Hypothalamus (tissue), 51 donors: ENCODE results near the gene FABP7.

Experiments used
- DNase-seq, 51 donors: peaks; one replicate each; lab custom pipeline; 2025; lab: John Stamatoyannopoulos, UW

FABP7 gene

DNA sequence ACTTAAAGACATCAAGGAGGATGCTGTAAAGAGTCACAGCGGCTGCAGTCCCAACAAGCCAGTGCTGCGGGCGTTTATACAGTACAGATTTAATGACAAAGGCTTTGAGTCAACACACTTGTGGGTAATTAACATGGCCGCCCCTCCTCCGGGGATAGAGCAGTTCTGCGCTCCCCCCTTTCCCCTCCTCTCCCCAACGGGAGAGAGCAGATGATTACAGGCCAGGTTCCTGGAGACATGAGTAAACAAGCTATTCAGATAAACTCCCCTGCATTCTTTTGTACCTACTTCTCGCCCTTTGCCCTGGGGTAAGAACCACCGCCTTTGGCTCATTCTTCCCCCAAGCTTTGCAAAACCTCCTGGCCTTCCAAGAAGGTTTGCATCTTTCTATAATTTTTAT is 23.6 kb upstream of the FABP7 start:
- no peak for DNase-seq

DNA sequence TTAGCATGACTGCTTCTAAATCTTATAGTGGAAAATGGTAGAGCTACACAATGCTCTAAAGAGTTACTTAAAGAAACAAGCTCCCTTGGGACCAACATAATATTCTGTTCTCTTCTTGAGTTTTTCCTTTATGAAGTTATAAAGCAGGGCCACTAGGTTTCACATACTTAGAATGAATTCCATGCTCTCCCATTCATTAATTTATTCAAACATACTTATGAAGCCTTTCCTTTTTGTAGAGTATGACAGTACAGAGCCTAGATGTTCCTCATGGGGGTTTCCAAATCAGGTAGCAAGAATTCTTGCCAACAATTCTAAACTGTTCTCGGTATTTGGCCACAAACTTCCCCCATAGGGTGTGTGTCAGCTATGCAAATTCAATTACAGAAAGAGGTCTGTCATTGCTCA is 20.6 kb upstream of the FABP7 start:
- DNase-seq, result no peak

DNA sequence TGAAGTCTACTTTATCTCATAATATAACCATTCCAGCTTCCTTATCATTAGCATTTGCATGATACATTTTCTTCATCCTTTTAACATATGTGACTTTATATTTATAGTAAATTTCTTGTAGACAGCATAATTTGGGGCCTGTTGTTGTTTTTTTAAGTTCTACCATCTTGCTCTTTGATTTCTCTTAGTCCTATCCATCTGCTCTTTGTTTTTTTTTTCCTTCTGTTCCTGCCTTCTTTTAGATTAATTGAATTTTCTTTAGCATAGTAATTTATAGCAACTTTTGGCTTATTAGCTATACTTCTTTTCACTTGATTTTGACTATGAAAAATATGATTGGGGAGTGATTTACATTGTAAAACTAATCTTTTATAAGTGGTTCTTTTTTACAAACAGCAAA is 19.2 kb upstream of the FABP7 start:
- DNase-seq, result no peak

DNA sequence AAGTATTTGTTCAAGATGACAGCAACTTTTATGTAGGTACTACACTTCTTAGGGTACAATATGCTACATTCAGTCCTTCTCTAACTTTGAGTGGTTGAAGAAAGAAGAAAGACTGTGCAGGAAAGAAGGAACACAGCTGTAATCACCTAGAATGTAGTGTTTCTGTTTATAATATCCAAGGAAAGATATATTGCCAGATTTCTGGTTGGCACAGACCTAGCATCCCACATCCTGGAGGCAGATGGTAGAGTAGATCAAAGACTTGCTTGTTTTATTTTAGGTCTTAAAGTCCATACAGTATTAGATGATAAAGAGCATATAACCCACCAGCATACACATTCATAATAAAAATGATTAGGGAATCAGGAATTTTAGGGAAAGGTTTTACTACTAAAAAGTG is 13.3 kb upstream of the FABP7 start:
- no peak for DNase-seq

DNA sequence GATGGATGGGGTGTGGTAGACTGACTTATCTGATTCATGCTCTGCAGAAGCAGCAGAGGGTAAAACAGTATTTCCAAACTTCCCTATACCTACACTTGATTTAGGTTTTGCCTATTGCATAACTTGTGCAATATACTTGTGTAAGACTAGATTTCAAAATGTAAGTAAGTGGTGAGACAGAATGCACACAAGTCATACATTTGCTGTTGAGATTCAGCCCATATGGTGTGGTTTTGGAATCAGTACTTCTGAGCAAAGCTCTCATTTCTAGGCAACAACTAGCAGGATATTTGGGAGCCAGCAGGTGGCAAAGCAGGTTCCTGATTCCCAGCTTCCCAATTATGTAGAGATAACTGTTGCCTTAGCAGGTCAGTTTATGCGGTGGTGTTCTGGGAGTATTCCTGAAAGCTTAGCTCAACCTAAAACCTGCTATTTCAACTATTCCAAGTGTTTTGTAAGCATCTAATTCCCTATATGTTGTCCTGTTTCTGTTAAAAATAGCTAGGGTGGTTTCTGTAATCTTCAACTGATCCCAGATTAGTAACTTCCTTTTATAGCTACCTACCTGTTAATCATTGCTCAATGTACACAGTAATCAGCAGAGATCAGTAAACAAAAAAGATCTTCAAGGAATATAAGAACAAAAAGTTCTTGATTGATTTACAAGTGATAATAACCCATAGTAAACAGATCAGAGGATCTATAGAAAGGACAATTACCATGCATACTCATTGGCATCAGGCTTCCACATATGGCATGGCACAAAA is 8.5 kb upstream of the FABP7 start:
- DNase-seq, result no peak

DNA sequence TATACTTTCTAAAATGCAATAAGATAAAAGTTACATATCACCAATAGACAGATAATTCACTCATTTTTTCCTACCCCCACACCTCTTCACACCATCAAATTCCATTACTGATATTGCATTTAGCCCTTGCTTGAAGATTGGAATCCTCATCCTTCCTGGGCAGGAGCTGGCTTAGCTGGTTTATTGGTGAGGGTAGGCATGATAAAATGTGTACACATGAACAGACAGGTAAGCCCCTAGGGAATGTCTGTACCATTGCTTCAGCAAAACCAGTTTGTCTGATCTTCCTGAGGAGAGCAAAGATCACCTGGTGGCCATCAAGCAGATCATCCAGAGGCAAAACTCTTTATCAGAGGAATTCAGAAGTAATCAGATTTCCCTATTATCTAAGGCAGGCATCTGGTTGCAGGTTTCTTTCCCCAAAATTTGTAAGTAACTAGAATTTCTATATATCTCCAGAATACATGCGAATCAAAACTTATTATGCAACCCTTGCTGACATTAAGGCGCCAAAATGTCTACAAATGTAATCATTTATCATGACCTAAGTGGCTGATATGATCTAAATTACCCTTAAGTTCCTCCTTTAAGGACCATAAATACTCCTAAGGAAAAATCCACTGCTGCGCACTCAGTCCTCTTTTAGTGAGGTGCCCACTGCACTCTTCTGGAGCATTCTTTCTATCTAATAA is 6.6 kb upstream of the FABP7 start:
- DNase-seq, result no peak

DNA sequence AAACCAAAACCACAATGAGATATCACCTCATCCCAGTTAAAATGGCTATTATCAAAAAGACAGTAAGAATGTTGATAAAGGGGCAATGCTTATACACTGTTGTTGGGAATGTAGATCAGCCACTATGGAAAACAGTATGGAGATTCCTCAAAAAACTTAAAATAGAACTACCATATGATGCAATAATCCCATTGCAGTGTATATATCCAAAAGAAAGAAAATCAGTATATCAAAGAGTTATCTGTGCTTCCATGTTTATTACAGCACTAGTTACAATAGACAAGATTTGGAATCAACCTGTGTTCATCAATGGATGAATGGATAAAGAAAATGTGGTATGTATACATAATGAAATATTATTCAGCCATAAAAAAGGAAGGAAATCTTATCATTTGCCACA is 3.5 kb upstream of the FABP7 start:
- no peak for DNase-seq

DNA sequence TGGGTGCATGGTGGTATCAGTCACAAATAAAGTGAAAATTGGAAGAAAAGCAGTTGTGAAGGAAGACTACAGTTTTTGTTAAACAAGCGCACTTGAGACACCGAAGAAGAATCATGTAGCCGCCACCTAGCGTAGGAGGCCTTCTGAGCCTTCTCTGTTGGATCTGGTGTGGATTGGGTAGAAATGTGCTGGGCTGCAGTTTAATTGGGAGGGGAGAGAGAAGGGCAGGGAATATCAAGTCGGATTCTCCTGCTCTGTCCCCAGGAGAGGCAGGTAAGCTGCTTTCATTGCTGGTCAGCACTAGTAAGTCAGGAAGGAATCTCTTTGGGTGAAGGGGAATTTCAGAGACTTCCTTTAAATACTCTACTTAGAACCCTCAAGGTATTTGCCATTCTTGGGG is 1.2 kb upstream of the FABP7 start:
- no peak for DNase-seq

DNA sequence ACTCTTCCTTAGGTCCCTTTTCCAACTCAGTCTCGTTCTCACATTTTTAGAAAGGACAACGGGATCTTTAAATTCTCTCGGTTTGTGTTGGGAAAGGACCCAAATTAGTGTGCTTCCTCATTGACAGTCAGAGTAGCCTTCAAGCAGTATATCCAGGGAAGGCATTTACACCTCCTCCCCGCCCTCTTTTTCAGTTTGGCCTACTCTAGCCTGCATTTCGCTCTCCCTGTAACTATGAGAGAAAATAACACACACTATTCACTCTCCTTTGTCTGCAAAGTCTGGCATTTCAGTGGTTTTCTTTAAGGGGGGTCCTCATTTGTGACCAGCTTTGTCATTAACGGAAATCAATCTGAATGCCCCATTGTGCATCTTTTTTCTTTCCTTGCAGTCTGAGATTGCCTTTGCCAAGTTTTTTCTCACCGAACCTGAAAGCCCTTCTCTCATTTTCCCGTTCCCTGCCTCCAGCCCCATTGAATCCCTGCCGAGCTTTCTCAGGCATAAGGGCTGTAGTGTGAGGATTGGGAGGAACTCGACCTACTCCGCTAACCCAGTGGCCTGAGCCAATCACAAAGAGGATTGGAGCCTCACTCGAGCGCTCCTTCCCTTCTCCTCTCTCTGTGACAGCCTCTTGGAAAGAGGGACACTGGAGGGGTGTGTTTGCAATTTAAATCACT is 393 bp upstream of the FABP7 start:
- DNase-seq, result peak in 35 of 51 donors; percentile 10 to 82 (median 56)

DNA sequence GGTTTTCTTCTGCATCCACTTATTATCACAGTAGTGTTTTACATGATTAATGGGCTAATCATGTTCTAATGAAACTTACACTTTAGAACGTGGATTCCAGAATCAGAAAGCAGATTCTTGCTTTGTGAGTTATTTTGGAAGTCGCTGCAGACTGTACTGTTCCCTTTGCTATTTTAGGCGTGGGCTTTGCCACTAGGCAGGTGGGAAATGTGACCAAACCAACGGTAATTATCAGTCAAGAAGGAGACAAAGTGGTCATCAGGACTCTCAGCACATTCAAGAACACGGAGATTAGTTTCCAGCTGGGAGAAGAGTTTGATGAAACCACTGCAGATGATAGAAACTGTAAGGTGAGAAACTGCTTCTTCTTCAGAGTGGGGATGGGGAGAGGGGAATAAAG is 598 bp downstream of the FABP7 start:
- no peak for DNase-seq

DNA sequence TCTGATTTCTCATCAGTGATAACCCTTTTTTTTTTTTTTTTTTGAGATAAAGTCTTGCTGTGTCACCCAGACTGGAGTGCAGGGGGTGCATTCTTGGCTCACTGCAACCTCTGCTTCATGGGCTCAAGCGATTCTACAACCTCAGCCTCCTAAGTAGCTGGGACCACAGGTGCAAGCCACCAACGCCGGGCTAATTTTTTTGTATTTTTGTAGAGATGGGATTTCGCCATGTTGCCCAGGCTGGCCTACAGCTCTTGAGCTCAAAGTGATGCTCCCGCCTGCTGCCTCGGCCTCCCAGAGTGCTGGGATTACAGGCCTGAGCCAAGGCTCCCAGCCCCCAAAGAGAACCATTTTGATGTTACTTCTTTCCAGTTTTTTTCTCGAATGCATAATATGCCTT is 2.2 kb downstream of the FABP7 start:
- DNase-seq, result no peak

DNA sequence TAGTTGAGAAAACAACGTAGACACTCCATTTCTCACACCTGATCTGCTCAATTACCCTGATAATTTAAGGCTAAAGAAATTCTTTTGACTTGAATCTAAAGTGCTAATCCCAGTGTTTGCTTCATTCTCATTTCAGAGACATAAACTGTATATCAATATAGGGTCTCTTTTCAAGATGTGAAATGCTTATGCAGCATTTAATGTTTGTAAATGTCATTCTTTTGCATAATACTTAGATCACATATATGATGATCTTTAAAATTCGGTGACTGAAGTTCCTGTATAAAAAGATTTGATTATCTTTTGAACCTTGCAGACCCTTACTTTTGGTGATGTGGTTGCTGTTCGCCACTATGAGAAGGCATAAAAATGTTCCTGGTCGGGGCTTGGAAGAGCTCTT is 3.9 kb downstream of the FABP7 start:
- DNase-seq, result no peak

DNA sequence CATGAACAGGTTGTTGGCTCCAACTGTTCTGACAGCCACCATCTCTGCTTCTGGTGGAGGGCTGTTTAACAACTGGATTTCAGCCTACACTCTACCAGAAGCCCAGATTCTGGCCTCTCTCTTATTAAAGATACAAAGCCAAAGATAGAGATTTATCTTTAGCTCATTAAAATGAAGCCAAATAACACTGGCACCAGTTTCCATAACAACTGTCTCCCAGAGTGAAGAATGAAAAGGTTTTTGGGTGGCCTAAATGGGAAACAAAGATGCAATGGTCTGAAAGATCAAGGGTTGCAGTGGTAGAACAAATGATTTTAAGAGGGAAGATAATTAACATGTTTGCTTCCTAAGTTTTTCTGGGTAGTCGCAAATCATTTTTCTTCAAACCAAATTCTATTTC is 6.4 kb downstream of the FABP7 start:
- DNase-seq, result no peak

DNA sequence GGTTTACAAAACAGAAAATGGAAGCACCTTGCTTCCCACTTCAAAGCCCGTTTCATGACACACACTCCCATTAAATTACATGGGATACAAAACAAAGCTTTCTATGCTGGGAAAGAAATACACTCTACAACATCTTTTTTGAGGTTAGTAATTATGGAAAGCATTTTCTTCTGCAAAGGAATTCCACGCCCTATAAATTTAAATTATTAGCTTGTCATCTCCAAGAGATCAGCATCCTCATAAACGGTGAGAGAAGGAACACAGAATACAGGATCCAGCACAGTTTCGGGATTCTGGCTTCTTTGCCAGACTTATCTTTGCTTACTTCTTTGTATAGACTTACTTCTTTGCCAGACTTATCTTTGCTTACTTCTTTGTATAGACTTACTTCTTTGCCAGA is 8.2 kb downstream of the FABP7 start:
- DNase-seq, result no peak

DNA sequence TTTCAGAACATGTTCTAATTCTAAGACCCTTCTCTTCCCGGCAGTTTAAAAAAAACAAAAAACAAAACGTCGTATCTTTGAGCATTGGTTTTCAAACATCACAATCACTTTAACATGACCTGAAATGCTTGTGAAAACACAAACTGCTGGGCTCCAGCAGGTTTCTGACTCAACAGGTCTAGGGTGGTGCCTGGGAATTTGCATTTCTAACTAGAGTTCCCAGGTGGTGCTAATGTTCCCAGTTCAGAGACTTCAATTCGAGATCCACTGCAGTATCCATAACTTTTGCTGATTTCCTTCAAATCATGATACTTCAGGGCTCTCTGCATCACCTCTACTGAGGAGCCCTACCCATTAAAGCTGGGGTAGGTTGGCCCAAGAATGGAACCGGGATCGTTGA is 8.7 kb downstream of the FABP7 start:
- no peak for DNase-seq

DNA sequence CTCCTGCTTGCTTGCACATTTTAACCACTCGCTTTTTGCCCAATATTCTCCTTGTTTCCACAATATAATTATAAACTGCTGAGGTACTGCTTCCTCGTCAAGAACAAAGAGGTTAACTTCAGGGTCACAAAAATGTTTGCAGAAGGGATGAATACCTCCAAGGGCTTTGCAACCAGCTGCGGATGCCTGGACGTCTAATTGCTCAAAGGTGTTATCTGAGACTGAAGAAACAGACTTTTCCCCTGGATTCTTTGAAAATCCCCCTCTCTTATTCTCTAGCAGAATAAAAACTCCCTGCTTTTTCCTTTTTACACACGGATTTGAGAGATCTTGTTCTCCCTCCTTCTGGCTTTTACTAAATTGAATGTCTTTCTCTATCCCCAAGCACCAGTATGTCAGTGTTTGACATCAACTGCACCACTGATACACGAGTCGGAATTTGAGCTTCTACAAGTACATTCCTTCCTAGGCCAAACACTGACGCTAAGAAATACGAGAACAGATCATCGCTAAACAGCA is 9.2 kb downstream of the FABP7 start:
- no peak for DNase-seq

DNA sequence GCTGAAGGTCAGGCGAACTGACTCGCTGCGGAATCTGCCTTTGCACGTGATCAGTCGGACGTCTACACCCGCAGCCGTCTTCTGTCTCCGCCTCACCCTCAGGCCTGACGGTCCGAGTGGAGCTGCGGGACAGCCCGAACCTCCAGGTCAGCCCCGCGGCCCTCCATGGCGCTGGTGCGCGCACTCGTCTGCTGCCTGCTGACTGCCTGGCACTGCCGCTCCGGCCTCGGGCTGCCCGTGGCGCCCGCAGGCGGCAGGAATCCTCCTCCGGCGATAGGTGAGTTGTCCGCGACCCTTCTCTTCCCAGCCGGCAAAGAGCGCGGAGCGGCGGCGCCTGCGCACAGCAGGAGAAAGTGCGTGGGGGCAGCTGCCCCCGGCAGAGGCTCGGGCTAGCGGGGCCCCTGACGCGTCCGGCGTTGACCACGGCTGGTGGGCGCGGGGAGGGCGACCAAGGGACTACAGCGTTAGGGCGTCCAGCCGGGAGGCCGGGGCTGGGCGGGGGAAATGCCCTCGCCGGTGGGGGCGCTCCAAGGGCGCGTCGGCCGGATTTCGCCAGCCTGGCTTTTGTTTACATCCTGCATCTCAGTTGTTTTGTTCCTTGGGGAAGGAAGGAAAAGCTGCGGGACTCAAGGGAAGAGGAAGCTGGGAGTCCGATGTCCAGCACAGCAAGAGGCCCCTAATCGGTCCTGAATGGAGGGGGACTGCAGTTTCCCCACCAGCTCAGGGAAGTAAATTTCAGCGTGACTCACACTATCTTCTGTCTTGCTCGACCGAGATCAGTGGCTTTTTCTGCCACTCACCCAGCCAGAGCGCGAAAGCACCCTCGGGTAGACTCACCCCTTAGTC is 9.9 kb downstream of the FABP7 start, which contains the start of gene SMPDL3A:
SMPDL3A (plus strand) TSS at position 77 of the 846 bp plus-strand sequence; CDS start at position 166, 89 bp downstream.
- peak; percentile 39 to 97 (median 78) for DNase-seq

DNA sequence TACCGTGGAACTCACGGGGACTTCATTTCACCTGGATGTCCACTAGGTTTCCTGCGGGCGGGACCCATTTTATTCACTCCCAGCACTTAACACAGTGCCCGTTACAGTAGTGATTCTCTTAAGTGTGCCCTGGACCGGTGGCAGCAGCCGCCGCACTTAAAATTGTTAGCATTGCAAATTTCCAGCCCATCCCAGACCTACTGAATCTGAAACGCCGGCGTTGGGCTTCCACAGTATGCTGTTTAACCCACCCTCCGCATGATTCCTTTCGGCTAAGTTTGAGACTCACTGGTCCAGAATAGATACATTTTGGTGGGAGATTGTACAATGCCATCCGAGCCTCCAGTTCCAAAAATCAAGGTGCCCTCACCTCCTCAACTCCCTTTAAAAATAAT is 10.5 kb downstream of the FABP7 start:
- peak in 7 of 51 donors; percentile 10 to 58 (median 36) for DNase-seq

DNA sequence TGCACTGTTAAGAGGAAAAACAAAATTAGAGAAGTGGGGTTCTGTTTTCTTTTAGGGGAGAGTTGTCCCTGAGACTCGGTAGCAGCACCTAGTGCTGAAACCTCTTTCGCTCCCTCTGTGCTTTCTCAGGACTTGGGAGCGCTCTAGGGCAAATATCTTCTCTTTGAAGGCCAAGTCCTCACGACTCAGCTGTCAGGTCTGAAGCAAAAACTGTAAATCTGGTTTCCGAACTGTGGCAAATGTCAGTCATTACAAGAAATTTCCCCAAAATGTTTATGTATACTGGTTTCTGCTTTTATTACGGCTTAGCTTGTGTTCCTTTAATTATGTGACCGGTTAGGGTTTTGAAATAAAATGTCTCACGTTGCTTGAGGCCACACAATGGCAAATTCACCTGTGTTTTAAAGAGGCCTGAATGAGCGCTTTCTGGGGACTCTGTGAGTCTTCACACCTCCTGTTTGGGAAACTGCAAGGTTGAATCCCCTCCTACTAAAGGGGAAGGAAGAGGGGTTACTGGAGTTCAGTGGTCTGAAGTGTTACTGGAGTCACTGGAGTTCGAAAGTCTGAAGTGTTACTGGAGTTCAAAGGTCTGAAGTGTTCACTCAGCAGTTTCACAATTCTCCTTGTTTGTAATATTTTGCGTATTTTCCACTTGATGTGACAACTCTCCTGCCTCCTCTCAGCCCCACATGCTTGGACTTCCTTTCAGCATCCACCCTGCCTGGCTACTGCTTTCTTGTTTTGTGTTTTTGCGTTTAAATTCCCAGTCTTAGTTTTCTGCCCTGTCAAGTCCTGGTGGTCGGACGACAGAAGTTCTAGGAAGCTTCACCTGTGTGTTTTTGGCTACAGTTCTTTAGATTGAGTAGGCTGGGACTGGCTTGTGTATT is 11.2 kb downstream of the FABP7 start:
- DNase-seq, result peak in 5 of 51 donors; percentile 2 to 65 (median 8)

DNA sequence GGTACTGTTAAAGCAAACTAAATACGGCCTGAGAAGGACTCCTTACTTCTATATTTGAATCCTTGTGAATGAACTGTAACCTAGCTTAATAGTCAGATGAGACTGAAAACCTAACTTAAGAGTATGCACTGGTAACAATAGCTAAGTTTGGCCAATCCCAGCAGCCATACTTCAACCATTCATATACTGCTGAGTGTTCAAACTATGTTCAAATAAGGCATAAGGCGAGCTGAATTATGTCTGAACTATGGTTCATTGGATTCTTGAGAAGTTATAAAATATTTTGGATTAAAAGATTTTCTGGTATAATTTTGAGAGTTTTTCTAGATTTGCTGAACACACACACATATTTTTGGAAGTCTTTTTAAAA is 11.8 kb downstream of the FABP7 start:
- DNase-seq, result no peak
